HepG2 (cell line): ENCODE measurements around the gene TPM2. TPM values are rescaled to one million over a fixed set of nuclear protein-coding genes. Genes with fewer than 3 reads are reported as not detected.

ENCODE experiments used
- AGO2 ChIP-seq: fragments of 200-400 bp; formaldehyde crosslinking; optimal IDR thresholded peaks from 2 replicates; pipeline ENCODE3; 2017; ENCODE audit warnings: mild to moderate bottlenecking, low read depth, low read length, moderate library complexity
- ARNT2 ChIP-seq: sonication (generic); formaldehyde crosslinking; IDR thresholded peaks from 2 replicates; pipeline ENCODE4 v1.8.0; 2022; ENCODE audit warnings: mild to moderate bottlenecking, low read depth, missing genetic modification reagents, moderate library complexity
- GFI1 ChIP-seq: sonication (generic); formaldehyde crosslinking; IDR thresholded peaks from 2 replicates; pipeline ENCODE4 v1.5.0; 2020; ENCODE audit warnings: missing genetic modification reagents, mild to moderate bottlenecking, borderline replicate concordance
- HES4 ChIP-seq: sonication (generic); formaldehyde crosslinking; IDR thresholded peaks from 2 replicates; pipeline ENCODE4 v1.9.0; 2021; ENCODE audit warnings: mild to moderate bottlenecking, missing genetic modification reagents, borderline replicate concordance
- MEIS1 ChIP-seq: sonication (generic); formaldehyde crosslinking; IDR thresholded peaks from 2 replicates; pipeline ENCODE4 v1.9.0; 2021; ENCODE audit warnings: mild to moderate bottlenecking, missing genetic modification reagents, moderate library complexity, borderline replicate concordance
- NFYB ChIP-seq: sonication (generic); formaldehyde crosslinking; IDR thresholded peaks from 2 replicates; pipeline ENCODE4 v1.4.0; 2020; ENCODE audit warnings: missing genetic modification reagents
- POLR2G ChIP-seq: fragments of 200-400 bp; formaldehyde crosslinking; IDR thresholded peaks from 2 replicates; pipeline ENCODE4 v1.6.1; 2018; ENCODE audit warnings: mild to moderate bottlenecking, low read depth, low read length, moderate library complexity
- REPIN1 ChIP-seq: sonication (generic); formaldehyde crosslinking; IDR thresholded peaks from 2 replicates; pipeline ENCODE4 v1.8.0; 2022; ENCODE audit warnings: missing genetic modification reagents, low read depth, mild to moderate bottlenecking, borderline replicate concordance
- RORA ChIP-seq: sonication (generic); formaldehyde crosslinking; IDR thresholded peaks from 2 replicates; pipeline ENCODE4 v1.5.0; 2020; ENCODE audit warnings: mild to moderate bottlenecking, missing genetic modification reagents, moderate library complexity
- SAP130 ChIP-seq: IDR thresholded peaks from 2 replicates; pipeline ENCODE4 v1.6.1; 2016; ENCODE audit warnings: low read depth
- SETDB1 ChIP-seq: sonication (generic); formaldehyde crosslinking; IDR thresholded peaks from 2 replicates; pipeline ENCODE4 v1.5.1; 2020; ENCODE audit warnings: missing genetic modification reagents, mild to moderate bottlenecking, borderline replicate concordance
- SIN3A ChIP-seq: IDR thresholded peaks from 2 replicates; pipeline ENCODE4 v1.6.1; 2011; ENCODE audit warnings: low read depth, mild to moderate bottlenecking, control low read depth, low read length, borderline replicate concordance
- SMC3 ChIP-seq: IDR thresholded peaks from 2 replicates; pipeline ENCODE4 v1.6.1; 2011; ENCODE audit warnings: low read length, improper control_type of control experiment
- SNAPC4 ChIP-seq: sonication (generic); formaldehyde crosslinking; IDR thresholded peaks from 2 replicates; pipeline ENCODE4 v1.4.0; 2020; ENCODE audit warnings: mild to moderate bottlenecking, missing genetic modification reagents
- TEAD3 ChIP-seq: optimal IDR thresholded peaks from 2 replicates; pipeline ENCODE3; 2016; ENCODE audit warnings: borderline replicate concordance
- TFAP4 ChIP-seq: sonication (generic); IDR thresholded peaks from 2 replicates; pipeline ENCODE4 v1.6.1; 2016; ENCODE audit warnings: low read depth, borderline replicate concordance
- THAP11 ChIP-seq: IDR thresholded peaks from 2 replicates; pipeline ENCODE4 v1.6.1; 2016; ENCODE audit warnings: missing biosample characterization, missing genetic modification reagents
- ZFX ChIP-seq: sonication (generic); formaldehyde crosslinking; IDR thresholded peaks from 2 replicates; pipeline ENCODE4 v1.4.0; 2020; ENCODE audit warnings: mild to moderate bottlenecking, low read depth, missing genetic modification reagents, moderate library complexity
- ZNF12 ChIP-seq: sonication (generic); formaldehyde crosslinking; IDR thresholded peaks from 2 replicates; pipeline ENCODE4 v1.5.0; 2020; ENCODE audit warnings: missing genetic modification reagents
- ZNF567 ChIP-seq: sonication (generic); formaldehyde crosslinking; IDR thresholded peaks from 2 replicates; pipeline ENCODE4 v1.8.1; 2023; ENCODE audit warnings: mild to moderate bottlenecking, missing genetic modification reagents, borderline replicate concordance
- ZZZ3 ChIP-seq: sonication (generic); formaldehyde crosslinking; IDR thresholded peaks from 2 replicates; pipeline ENCODE4 v1.4.0; 2020; ENCODE audit warnings: missing genetic modification reagents, mild to moderate bottlenecking, borderline replicate concordance
- polyA plus RNA-seq, 8 experiments: library from polyadenylated mRNA; depleted of rRNA in 3 of 8; stranded (reverse) in 7 of 8; unstranded in 1 of 8; fragments of >200 nt; fragmentation: Illumina TruSeq in 4 of 8; extraction: Trizol in 4 of 8; gene quantifications; 2 replicates each; pipeline versions ENCODE4 v1.2.1 to v1.2.3, GENCODE V29; 2011 to 2016; ENCODE audit warnings: low read depth in 4 of 8, missing spikeins in 1 of 8, mixed read lengths in 1 of 8; ENCODE audit not compliant: insufficient read depth in 1 of 8
- total RNA-seq, 5 experiments: library from RNA; depleted of rRNA; stranded (reverse); fragments of >200 nt; fragmentation: Illumina TruSeq; extraction: Trizol; gene quantifications; 2 replicates each; pipeline ENCODE4 v1.2.3, GENCODE V29; 2016; ENCODE audit warnings: low read depth in 1 of 5
- TF ChIP-seq, protein P1 (sequence below), 2 experiments: sonication (generic) in 1 of 2; formaldehyde crosslinking in 1 of 2; IDR thresholded peaks; 2 replicates each; pipeline versions ENCODE4 v1.4.0 to v1.6.1; 2018 to 2020; ENCODE audit warnings: missing genetic modification reagents in 2 of 2, borderline replicate concordance in 1 of 2, low read depth in 1 of 2, mild to moderate bottlenecking in 1 of 2, missing biosample characterization in 1 of 2

The TPM2 gene
- total and polyA plus RNA-seq, 2 of the 13 experiments (the other 11 are each of a cell fraction or from before 2014, with no cell fraction given) = 3.1 to 10.7 TPM

GRCh38 chr9:35736201-35736633 lies 46.5 kb upstream of the TPM2 start (continued):
- TF ChIP-seq ZZZ3 (no peak), TFAP4 (0 out of 2 replicates have a peak, but pooled peaks have one; percentile 7), REPIN1 (no peak), TEAD3 (CRISPR knock-in tag) (peak; percentile 50), ARNT2 (CRISPR knock-in tag) (no peak), SNAPC4 (CRISPR knock-in tag) (no peak), SMC3 (peak; percentile 65), ZFX (CRISPR knock-in tag) (no peak), ZNF12 (CRISPR knock-in tag) (no peak), THAP11 (CRISPR knock-in tag) (peak; percentile 43; the same call in 1 of the 2 replicates), SIN3A (no peak), AGO2 (peak; percentile 59), GFI1 (CRISPR knock-in tag) (no peak), MEIS1 (CRISPR knock-in tag) (no peak), ZNF567 (CRISPR knock-in tag) (no peak), SAP130 (CRISPR knock-in tag) (0 out of 2 replicates have a peak, but pooled peaks have one; percentile 14), NFYB (CRISPR knock-in tag) (no peak), POLR2G (0 out of 2 replicates have a peak, but pooled peaks have one; percentile 20), HES4 (no peak), RORA (CRISPR knock-in tag) (no peak), SETDB1 (CRISPR knock-in tag) (no peak)
- TF ChIP-seq, protein P1, sequence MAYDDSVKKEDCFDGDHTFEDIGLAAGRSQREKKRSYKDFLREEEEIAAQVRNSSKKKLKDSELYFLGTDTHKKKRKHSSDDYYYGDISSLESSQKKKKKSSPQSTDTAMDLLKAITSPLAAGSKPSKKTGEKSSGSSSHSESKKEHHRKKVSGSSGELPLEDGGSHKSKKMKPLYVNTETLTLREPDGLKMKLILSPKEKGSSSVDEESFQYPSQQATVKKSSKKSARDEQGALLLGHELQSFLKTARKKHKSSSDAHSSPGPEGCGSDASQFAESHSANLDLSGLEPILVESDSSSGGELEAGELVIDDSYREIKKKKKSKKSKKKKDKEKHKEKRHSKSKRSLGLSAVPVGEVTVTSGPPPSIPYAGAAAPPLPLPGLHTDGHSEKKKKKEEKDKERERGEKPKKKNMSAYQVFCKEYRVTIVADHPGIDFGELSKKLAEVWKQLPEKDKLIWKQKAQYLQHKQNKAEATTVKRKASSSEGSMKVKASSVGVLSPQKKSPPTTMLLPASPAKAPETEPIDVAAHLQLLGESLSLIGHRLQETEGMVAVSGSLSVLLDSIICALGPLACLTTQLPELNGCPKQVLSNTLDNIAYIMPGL (CRISPR knock-in tag; IDR thresholded peaks at IDR 0.05; ENCODE audit: borderline replicate concordance in 1 of 2, low read depth in 1 of 2) = peak in 1 of 2 experiments; percentile 48; a peak in 1 of 4 replicates
